ENCODE results near the gene RITA1. TPM values are rescaled to one million over a fixed set of nuclear protein-coding genes. Genes with fewer than 3 reads are reported as not detected.

The RITA1 gene
- total RNA-seq, 2 experiments from 2014 or later, result 14.0 to 16.1 TPM

GRCh38 chr12:113186033-113186365 is 478 bp downstream of the RITA1 start:
- H3K27ac Mint-ChIP-seq, result peak overlapping the region; percentile 92
- intact Hi-C loops (cut with micrococcal nuclease), result no loop called here
- peaks cover 28% of the 10 kb centered on the region for H3K36me3 Mint-ChIP-seq (ENCODE audit: low read depth)
- no peaks in the 10 kb centered on the region for H3K27me3 Mint-ChIP-seq (ENCODE audit: low read depth)
- peak overlapping the region; percentile 97 for H3K4me3 Mint-ChIP-seq
- H3K4me1 Mint-ChIP-seq (ENCODE audit: low read depth), result peaks cover 43% of the 10 kb centered on the region
- no peak for DNase-seq
- H3K9me3 Mint-ChIP-seq, result no peaks in the 10 kb centered on the region
- CTCF ChIA-PET, result interaction anchor here (1.1 to 2.4 kb wide), 5 partner anchors 11 to 36 kb away, joined by 3 to 14 read pairs (median 4); no protein-coding TSS in a partner anchor

GRCh38 chr12:113186666-113187325 is 1.3 kb downstream of the RITA1 start:
- Mint-ChIP-seq H3K4me3 (peak overlapping the region; percentile 97), H3K36me3 (ENCODE audit: low read depth) (peaks cover 28% of the 10 kb centered on the region), H3K27me3 (ENCODE audit: low read depth) (no peaks in the 10 kb centered on the region), H3K4me1 (ENCODE audit: low read depth) (peaks cover 40% of the 10 kb centered on the region), H3K9me3 (no peaks in the 10 kb centered on the region), H3K27ac (no peak overlapping the region)
- CTCF ChIA-PET, result interaction anchor here (1.1 to 2.4 kb wide), 4 partner anchors 10 to 71 kb away, joined by 4 to 14 read pairs (median 7); no protein-coding TSS in a partner anchor
- DNase-seq, result no peak
- intact Hi-C loops (cut with micrococcal nuclease), result no loop called here

- CTCF ChIA-PET, result interaction anchor here (0.7 to 1.1 kb wide), 2 partner anchors 15 to 28 kb away, joined by 3 to 4 read pairs; no protein-coding TSS in a partner anchor
- Mint-ChIP-seq H3K9me3 (no peaks in the 10 kb centered on the region), H3K4me3 (no peak overlapping the region), H3K27ac (no peak overlapping the region), H3K27me3 (ENCODE audit: low read depth) (no peaks in the 10 kb centered on the region), H3K36me3 (ENCODE audit: low read depth) (peaks cover 24% of the 10 kb centered on the region), H3K4me1 (ENCODE audit: low read depth) (peaks cover 26% of the 10 kb centered on the region)
- intact Hi-C loops (cut with micrococcal nuclease), result no loop called here
- no peak for DNase-seq
Measured at GRCh38 chr12:113189361-113189760, 3.8 kb downstream of the RITA1 start.

- H3K27me3 Mint-ChIP-seq (ENCODE audit: low read depth), result no peaks in the 10 kb centered on the region
- CTCF ChIA-PET, result interaction anchor here (0.6 kb wide), 1 partner anchor 652 kb away, joined by 3 read pairs; no protein-coding TSS in a partner anchor
Measured at GRCh38 chr12:113190761-113191160, 5.2 kb downstream of the RITA1 start.

GRCh38 chr12:113191227-113191626 is 5.7 kb downstream of the RITA1 start:
- Mint-ChIP-seq H3K36me3 (ENCODE audit: low read depth) (peaks cover 21% of the 10 kb centered on the region), H3K4me3 (no peak overlapping the region), H3K27me3 (ENCODE audit: low read depth) (no peaks in the 10 kb centered on the region), H3K4me1 (ENCODE audit: low read depth) (peaks cover 20% of the 10 kb centered on the region), H3K27ac (no peak overlapping the region), H3K9me3 (no peaks in the 10 kb centered on the region)
- intact Hi-C loops (cut with micrococcal nuclease), result no loop called here
- DNase-seq, result no peak
- CTCF ChIA-PET, result interaction anchor here (0.6 kb wide), 1 partner anchor 652 kb away, joined by 3 read pairs; no protein-coding TSS in a partner anchor

More at GRCh38 chr12:113190761-113191160, 5.2 kb downstream of the RITA1 start:
- H3K4me1 Mint-ChIP-seq (ENCODE audit: low read depth), result peaks cover 22% of the 10 kb centered on the region
- no peak for DNase-seq
- H3K4me3 Mint-ChIP-seq, result no peak overlapping the region
- intact Hi-C loops (cut with micrococcal nuclease), result no loop called here
- H3K9me3 Mint-ChIP-seq, result no peaks in the 10 kb centered on the region
- H3K36me3 Mint-ChIP-seq (ENCODE audit: low read depth), result peaks cover 21% of the 10 kb centered on the region
- no peak overlapping the region for H3K27ac Mint-ChIP-seq

DNA sequence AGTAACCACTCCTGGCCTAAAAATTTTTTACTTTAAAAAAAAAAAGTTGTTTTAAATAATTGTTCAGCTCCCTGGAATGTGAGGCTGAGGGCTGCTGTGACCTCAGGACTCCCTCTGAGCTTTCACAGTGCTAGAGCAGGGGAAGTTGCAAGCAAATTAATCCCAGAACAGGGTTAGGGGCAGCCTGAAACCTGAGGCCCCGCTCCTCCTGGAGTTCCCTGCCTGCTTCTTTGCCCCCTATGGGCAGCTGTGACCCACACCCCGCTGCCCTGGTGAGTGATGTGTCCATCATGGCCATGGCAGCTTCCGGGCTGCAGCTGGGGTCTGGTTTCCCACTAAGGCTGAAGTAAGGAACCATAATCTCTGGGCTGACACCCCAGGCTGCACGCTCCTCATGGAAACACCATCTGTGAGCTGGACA is 9.5 kb downstream of the RITA1 start:
- H3K36me3 Mint-ChIP-seq (ENCODE audit: low read depth), result peaks cover 8% of the 10 kb centered on the region
- no peak overlapping the region for H3K4me3 Mint-ChIP-seq
- CTCF ChIA-PET, result interaction anchor here (0.6 to 3.3 kb wide), 9 partner anchors 9 to 194 kb away, joined by 3 to 14 read pairs (median 4); partner anchors contain the start of genes DDX54, RITA1 and SLC8B1
- H3K27me3 Mint-ChIP-seq (ENCODE audit: low read depth), result no peaks in the 10 kb centered on the region
- peaks cover 6% of the 10 kb centered on the region for H3K4me1 Mint-ChIP-seq (ENCODE audit: low read depth)
- H3K9me3 Mint-ChIP-seq, result no peaks in the 10 kb centered on the region
- H3K27ac Mint-ChIP-seq, result no peak overlapping the region
- no peak for DNase-seq
- intact Hi-C loops (cut with micrococcal nuclease), result loop anchor here (5.0 kb wide), 1 partner anchor 717 kb away; no protein-coding TSS in a partner anchor

- H3K9me3 Mint-ChIP-seq, result no peaks in the 10 kb centered on the region
- H3K4me1 Mint-ChIP-seq (ENCODE audit: low read depth), result peaks cover 6% of the 10 kb centered on the region
- H3K27ac Mint-ChIP-seq, result no peak overlapping the region
- CTCF ChIA-PET, result interaction anchor here (0.7 to 3.3 kb wide), 9 partner anchors 10 to 230 kb away, joined by 3 to 14 read pairs (median 4); partner anchors contain the start of genes DDX54, RITA1 and SLC8B1
- DNase-seq, result no peak
- intact Hi-C loops (cut with micrococcal nuclease), result loop anchor here (5.0 kb wide), 1 partner anchor 717 kb away; no protein-coding TSS in a partner anchor
- no peak overlapping the region for H3K4me3 Mint-ChIP-seq
- H3K27me3 Mint-ChIP-seq (ENCODE audit: low read depth), result no peaks in the 10 kb centered on the region
- H3K36me3 Mint-ChIP-seq (ENCODE audit: low read depth), result peaks cover 6% of the 10 kb centered on the region
Measured at GRCh38 chr12:113195598-113195997, 10.1 kb downstream of the RITA1 start.

DNA sequence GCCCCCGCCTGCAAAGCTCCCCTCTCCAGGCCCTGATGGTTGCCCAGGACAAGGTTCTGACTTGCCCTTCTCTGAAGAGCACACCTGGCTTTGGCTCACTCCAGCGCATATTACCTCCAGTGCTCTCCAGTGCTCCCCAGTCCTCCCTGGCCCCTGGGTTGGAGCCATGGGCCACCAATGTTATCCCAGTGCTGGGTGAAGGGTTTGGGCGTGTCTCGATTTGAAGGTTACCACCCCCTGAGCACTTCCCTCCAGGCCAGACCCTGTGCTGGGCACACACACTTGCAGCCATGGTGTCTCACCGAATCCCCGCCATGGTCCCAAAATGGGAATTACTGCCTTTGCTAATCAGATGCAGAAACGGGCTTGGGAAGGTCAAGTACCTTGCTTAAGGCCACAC is 11.1 kb downstream of the RITA1 start:
- Mint-ChIP-seq H3K27ac (no peak overlapping the region), H3K27me3 (ENCODE audit: low read depth) (no peaks in the 10 kb centered on the region), H3K4me1 (ENCODE audit: low read depth) (peaks cover 6% of the 10 kb centered on the region), H3K36me3 (ENCODE audit: low read depth) (peaks cover 3% of the 10 kb centered on the region), H3K9me3 (no peaks in the 10 kb centered on the region), H3K4me3 (no peak overlapping the region)
- intact Hi-C loops (cut with micrococcal nuclease), result loop anchor here (2.0 to 5.0 kb wide), 2 partner anchors 116 to 716 kb away; no protein-coding TSS in a partner anchor
- CTCF ChIA-PET, result interaction anchor here (0.6 to 3.3 kb wide), 11 partner anchors 11 to 229 kb away, joined by 3 to 14 read pairs (median 4); partner anchors contain the start of genes DDX54, RITA1 and SLC8B1
- DNase-seq, result no peak

DNA sequence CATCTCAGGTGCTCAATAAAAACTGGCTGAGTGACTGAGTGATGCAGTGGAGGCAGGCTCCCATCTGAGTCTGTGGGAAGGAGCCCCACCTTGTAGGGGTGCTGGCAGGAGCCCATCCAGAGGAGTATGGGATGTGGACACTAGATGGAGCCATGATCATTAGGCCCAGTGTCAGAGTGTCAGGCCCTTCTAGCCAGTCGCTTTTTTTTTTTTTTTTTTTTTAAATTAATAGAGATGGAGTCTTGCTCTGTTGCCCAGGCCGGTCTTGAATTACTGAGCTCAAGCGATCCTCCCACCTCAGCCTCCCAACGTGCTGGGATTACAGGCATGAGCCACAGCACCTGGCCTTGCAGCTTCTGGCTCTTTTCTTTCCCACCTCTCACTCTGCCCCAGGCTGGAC is 11.5 kb downstream of the RITA1 start:
- peaks cover 2% of the 10 kb centered on the region for H3K36me3 Mint-ChIP-seq (ENCODE audit: low read depth)
- peak; percentile 83 for DNase-seq
- CTCF ChIA-PET, result interaction anchor here (0.6 to 3.3 kb wide), 16 partner anchors 11 to 228 kb away, joined by 3 to 14 read pairs (median 4); partner anchors contain the start of genes DDX54, RITA1 and SLC8B1
- H3K27me3 Mint-ChIP-seq (ENCODE audit: low read depth), result no peaks in the 10 kb centered on the region
- no peak overlapping the region for H3K27ac Mint-ChIP-seq
- intact Hi-C loops (cut with micrococcal nuclease), result loop anchor here (1.0 to 5.0 kb wide), 5 partner anchors 36 to 715 kb away; no protein-coding TSS in a partner anchor
- H3K4me3 Mint-ChIP-seq, result no peak overlapping the region
- no peaks in the 10 kb centered on the region for H3K9me3 Mint-ChIP-seq
- H3K4me1 Mint-ChIP-seq (ENCODE audit: low read depth), result peaks cover 6% of the 10 kb centered on the region

GRCh38 chr12:113197518-113198077 is 12.1 kb downstream of the RITA1 start:
- Mint-ChIP-seq H3K4me3 (no peak overlapping the region), H3K9me3 (no peaks in the 10 kb centered on the region), H3K36me3 (ENCODE audit: low read depth) (peaks cover 2% of the 10 kb centered on the region), H3K27me3 (ENCODE audit: low read depth) (no peaks in the 10 kb centered on the region), H3K4me1 (ENCODE audit: low read depth) (peaks cover 6% of the 10 kb centered on the region), H3K27ac (no peak overlapping the region)
- intact Hi-C loops (cut with micrococcal nuclease), result loop anchor here (1.0 to 5.0 kb wide), 5 partner anchors 36 to 715 kb away; no protein-coding TSS in a partner anchor
- DNase-seq, result no peak
- CTCF ChIA-PET, result interaction anchor here (0.6 to 3.3 kb wide), 13 partner anchors 10 to 228 kb away, joined by 3 to 14 read pairs (median 4); partner anchors contain the start of genes DDX54 and RITA1

- CTCF ChIA-PET, result interaction anchor here (0.6 to 3.3 kb wide), 7 partner anchors 9 to 227 kb away, joined by 3 to 14 read pairs (median 3); partner anchors contain the start of genes DDX54 and RITA1
- Mint-ChIP-seq H3K4me1 (ENCODE audit: low read depth) (peaks cover 6% of the 10 kb centered on the region), H3K27ac (peak overlapping the region; percentile 0), H3K4me3 (no peak overlapping the region), H3K36me3 (ENCODE audit: low read depth) (peaks cover 2% of the 10 kb centered on the region), H3K27me3 (ENCODE audit: low read depth) (no peaks in the 10 kb centered on the region), H3K9me3 (no peaks in the 10 kb centered on the region)
- intact Hi-C loops (cut with micrococcal nuclease), result loop anchor here (5.0 kb wide), 1 partner anchor 714 kb away; no protein-coding TSS in a partner anchor
- DNase-seq, result no peak
Measured at GRCh38 chr12:113198296-113198695, 12.8 kb downstream of the RITA1 start.

All from activated naive CD4-positive, alpha-beta T cell treated with anti-CD3 and anti-CD28 coated beads for 36 hours (primary cell).